ENCODE results near the gene IER5.
"Not testable (repeated sequence)": the region's sequence is repeated elsewhere in the genome, so short reads cannot be mapped to it uniquely, and the experiment has no call there.

The IER5 gene

GRCh38 chr1:181088079-181089016 lies at the start of gene IER5:
TSS of gene IER5 (plus strand) at chr1:181088700. CDS start at chr1:181088903, 203 bp downstream.
- DNase-seq (ENCODE audit: low spot score) = peak; percentile 85

- DNase-seq (ENCODE audit: low spot score) = no peak
These were observed 48.1 kb upstream of the IER5 start for GRCh38 chr1:181040284-181040865.

- peak; percentile 61 for DNase-seq (ENCODE audit: low spot score)
These were observed 45.2 kb upstream of the IER5 start for GRCh38 chr1:181043025-181043888.

DNA sequence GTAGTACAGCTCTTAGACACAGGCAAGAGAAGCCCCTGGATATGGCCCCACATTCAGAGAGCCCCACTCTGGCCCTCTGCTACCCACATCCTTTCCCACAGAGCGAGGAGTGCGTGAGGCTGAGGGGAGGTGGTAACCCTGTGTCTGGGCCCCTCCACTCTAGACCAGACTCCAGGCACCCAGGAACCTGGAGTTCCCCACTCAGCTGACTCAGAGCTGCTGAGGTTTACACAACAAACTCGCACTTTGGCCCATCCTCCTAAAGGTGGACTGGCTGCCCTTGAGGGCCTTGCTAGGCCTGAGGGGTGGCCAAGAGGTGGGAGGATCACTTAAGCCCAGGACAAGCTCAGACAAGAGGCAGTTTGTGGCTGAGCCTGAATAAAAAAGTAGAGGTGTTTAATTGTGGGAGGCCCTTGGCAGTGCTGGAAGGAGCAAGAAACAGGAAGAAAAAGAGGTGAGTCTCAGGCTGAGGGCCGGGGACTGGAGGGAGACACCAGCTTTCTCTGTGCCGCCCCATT lies 44.0 kb upstream of the IER5 start:
- DNase-seq (ENCODE audit: low spot score) = peak; percentile 51

DNA sequence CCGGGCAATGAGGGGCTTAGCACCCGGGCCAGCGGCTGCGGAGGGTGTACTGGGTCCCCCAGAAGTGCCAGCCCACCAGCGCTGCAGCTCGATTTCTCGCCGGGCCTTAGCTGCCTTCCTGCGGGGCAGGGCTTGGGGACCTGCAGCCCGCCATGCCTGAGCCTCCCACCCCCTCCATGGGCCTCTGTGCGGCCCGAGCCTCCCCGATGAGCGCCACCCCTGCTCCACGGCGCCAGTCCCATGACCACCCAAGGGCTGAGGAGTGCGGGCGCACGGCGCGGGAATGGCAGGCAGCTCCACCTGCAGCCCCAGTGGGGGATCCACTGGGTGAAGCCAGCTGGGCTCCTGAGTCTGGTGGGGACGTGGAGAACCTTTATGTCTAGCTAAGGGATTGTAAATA lies 42.6 kb upstream of the IER5 start:
- not testable (repeated sequence) for DNase-seq (ENCODE audit: low spot score)

DNA sequence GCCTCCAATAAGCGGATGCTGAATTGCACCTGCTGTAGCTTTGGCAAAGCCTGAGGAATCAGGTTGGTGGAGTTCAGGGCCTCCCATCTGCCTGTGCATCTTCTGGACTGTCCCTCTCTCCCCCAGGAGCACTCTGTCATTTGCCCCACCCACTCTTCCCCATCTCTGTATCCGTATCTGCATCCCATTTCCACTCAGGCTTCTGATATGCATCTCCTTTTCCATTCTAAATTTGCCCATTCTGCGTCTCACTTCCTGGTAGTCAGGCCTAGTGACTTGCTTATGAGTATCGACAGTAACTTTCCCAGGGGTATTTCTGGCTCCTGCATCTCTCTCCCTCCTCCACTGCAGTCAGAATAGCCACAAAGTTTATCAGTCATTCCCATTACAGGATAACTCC lies 39.1 kb upstream of the IER5 start:
- DNase-seq (ENCODE audit: low spot score) = no peak

- DNase-seq (ENCODE audit: low spot score) = no peak
These were observed 37.6 kb upstream of the IER5 start for GRCh38 chr1:181050922-181051321.

DNA sequence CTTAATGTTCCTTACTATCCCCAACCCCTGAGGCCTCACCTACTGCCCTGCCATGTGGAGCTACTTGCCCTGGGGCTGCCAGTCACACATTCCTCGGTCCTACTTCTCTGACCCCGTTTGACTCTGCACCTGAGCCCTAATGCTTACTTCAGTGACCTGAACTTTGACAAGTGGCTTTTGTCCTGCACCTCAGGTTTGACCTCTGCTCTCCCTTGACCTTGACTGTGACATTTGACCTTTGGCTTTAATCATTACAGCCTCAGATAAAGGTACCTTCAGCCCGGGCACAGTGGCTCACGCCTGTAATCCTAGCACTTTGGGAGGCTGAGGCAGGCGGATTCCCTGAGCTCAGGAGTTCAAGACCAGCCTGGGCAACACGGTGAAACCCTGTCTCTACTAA lies 31.9 kb upstream of the IER5 start:
- no peak for DNase-seq (ENCODE audit: low spot score)

- no peak for DNase-seq (ENCODE audit: low spot score)
These were observed 31.4 kb upstream of the IER5 start for GRCh38 chr1:181057079-181057478.

DNA sequence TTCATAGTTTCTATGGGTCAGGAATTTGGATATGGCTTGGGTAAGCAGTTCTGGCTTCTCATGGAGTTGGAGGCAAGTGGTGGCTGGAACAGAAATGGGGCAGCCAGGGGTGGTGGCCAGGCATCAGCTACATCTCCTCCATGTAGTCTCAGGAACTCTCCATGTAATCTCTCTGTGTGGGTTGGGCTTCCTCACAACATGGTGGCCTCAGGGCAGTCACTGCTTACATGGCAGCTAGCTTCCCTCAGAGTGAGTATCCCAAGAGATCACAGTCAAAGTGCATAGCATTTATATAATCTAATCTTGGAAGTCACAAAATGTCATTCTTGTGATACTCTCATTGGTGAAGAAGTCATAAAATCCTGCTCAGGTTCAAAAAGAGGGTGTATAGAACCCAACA lies 29.1 kb upstream of the IER5 start:
- DNase-seq (ENCODE audit: low spot score) = no peak

DNA sequence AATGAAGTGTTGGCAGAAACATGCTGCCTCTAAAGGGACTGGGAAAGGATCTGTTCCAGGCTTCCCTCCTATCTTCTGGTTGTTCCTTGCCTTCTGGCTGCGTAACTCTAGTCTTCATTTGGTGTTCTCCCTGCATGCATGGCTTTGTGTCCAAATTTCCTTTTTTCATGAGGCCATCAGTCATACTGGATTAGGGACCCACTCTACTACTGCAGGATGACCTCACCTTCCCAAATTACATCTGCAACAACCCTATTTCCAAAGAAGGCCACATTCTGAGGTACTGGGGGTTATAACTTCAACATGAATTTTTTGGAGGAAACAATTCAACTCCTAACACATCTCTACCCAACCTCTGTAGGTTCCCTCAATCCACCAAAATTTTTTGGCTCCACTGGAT lies 28.4 kb upstream of the IER5 start:
- no peak for DNase-seq (ENCODE audit: low spot score)

DNA sequence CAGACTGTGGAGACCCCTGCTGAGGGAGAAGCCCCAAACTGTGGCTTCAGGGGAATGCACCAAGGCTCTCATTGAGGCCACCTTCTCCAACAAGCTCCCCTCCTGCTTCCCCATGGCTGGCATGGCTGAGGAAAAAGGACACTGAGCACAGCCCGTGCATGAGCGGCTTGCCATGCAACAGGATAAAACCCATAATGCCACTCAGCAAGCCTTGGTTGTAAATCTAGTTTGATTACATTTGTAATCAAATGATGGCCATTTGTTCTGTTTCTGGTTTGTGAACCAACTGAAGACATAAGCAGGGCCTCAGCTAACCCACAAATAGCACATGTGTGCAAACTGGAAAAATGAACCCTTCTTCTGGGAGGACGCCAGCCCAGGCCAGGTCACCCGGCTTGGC lies 27.6 kb upstream of the IER5 start:
- DNase-seq (ENCODE audit: low spot score) = not testable (repeated sequence)

DNA sequence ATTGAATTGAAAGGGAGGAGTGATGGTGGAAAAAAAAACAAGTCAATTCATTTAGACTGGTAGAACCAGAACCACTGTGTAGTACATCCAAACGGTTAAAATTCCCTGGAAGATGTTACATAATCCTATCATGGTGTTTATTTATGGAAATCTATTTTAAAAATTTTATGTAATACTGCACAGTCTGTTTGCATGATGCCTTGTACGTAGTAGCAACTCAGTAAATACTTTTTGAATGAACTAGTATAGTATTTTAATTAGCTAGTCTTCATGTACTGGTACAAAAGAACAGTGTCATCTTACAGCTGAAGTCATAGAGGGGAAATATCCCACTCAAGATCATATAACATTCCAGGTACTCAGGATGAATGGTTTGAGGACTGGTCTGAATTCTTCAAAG lies 27.0 kb upstream of the IER5 start:
- no peak for DNase-seq (ENCODE audit: low spot score)

- DNase-seq (ENCODE audit: low spot score) = no peak
These were observed 26.3 kb upstream of the IER5 start for GRCh38 chr1:181061891-181062835.

- DNase-seq (ENCODE audit: low spot score) = no peak
These were observed 25.6 kb upstream of the IER5 start for GRCh38 chr1:181062836-181063428.

GRCh38 chr1:181064011-181064623 lies 24.4 kb upstream of the IER5 start:
- DNase-seq (ENCODE audit: low spot score) = no peak

- no peak for DNase-seq (ENCODE audit: low spot score)
These were observed 23.8 kb upstream of the IER5 start for GRCh38 chr1:181064702-181065101.

- no peak for DNase-seq (ENCODE audit: low spot score)
These were observed 14.9 kb upstream of the IER5 start for GRCh38 chr1:181073638-181074037.

DNA sequence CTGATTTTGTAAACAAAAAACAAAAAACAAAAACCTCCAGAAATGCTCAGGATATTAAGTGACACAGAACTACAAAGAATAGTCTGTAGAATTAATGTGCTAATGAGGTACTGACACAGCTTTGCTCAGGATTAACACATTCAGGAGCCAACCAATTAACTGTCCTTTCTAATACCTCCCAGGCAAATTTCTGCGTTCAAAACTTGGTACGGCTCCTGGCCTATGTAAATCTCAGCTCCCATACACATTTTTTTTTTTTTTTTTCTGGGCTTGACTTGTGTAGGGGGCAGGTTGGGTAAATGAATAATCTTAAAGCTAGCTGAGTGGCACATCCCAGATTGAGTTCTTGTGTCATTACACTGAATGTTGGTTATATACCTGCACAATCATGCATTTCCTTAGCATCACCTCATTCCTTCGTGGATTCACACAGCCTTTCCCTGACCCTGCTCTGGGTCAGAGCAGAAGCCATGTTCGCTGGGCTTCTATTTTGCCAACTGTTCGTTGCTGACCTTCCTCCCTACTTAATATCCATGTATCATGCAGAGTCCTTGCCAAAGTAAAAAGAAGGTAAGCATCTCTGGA lies 12.6 kb upstream of the IER5 start:
- no peak for DNase-seq (ENCODE audit: low spot score)

DNA sequence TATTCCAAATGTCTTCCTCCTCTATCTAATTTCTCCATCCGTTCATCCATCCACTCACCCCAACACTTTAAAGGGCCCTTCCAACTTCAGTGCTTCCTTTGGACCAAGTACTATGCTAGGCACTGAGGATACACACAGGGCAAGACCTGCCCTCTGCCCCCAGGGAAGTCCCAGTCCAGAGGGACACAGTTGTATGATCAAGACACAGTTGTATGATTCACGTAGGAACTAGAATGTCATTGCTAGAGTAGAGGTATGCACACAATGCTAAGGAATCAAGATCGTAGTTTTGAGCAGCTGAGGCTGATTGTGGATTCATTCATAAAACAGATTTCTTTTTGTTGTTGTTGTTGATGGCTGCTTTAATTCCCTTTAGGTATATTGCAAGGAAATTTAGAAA lies 11.6 kb upstream of the IER5 start:
- DNase-seq (ENCODE audit: low spot score) = no peak

Data from HuH-7.5 (cell line).